ENCODE results near the gene COTL1.

DNA sequence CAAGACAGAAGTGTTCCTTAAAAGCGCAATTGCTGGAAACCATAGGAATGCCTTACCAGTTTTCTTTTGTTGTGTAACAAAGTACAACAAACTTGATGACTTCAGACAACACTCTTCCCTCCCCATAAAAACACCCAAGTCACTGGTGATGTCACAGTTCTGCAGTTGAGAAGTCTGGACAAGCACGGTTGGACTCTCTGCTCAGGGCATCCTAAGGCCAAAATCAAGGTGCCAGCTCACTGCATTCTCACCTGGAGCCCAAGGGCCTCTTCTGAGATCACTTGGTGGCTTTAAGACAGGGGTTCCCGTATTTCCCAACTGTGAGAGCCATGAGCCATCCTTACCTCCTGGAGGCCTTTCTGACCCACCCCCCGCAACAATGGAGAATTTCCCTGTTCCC is 67.8 kb downstream of the COTL1 start:
- TF ChIP-seq POLR2A (IDR thresholded peaks at IDR 0.05; ENCODE audit: low read length) (no peak), GATA1 (IDR thresholded peaks at IDR 0.05; ENCODE audit: low read depth, low read length) (no peak)
